ENCODE data around the gene CYP8B1.
"Not testable (repeated sequence)": the region's sequence is repeated elsewhere in the genome, so short reads cannot be mapped to it uniquely, and the experiment has no call there.

The CYP8B1 gene

DNA sequence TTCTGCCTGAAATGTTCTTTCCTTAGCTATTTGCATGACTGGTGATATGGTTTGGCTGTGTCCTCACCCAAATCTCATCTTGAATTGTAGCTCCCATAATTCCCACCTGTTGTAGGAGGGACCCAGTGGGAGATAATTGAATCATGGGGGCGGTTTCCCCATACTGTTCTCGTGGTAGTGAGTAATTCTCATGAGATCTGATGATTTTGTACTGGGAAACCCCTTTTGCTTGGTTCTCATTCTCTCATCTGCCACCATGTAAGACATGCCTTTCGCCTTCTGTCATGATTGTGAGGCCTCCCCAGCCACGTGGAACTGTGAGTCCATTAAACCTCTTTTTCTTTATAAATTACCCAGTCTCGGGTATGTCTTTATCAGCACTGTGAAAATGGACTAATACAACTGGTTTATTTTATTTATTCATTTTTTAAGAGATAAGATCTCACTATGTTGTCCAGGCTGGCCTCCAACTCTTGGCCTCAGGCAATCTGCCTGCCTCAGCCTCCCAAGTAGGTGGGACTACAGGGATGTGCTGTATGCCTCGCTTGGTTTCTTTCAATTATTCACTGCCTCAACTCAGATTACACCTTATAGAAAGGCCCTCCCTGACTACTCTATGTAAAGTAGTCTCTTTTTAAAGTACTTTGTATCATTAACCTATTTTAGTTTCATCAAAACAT lies 7.7 kb upstream of the CYP8B1 start:
- DNase-seq = not testable (repeated sequence)

DNA sequence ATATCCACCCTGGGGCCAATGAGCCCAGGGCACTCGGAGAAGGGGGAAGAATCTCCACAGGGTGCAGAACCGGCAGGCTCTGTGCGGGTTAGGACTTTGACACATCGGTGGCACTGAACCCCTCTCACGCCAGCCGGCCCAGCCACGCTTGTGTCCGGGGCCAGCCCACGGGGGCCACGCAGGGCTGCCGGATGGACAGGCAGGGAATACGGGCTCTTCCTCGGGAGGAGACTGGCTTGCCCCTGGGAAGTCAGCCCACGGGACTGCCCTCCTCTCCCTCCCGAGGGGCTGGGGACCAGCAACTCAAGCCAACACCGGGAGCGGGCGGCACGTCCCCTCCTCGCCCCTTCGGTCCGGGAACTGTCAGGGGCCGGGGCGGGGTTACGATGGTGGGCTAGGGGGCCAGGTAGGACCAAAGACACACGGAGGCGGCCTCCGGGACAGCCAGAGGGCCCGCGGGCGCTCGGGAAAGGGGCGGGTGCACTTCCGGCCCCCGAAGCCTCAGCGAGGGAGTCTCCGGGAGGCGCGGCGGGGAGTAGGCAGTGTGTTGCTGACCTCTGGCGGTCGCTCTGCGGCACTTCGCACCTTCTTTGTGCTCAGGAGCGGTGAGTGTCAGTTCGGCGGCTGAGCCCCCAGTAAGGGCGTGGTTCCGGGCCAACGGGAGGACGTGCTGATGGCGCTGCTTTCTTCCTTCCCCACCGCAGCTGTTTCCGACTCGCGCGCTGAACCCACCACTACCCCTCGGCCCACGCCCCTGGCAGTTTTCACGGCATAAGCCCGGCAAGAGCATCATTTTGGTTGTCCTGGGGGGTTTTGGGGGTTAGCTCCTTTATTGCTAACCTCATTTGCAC lies 5.1 kb upstream of the CYP8B1 start:
- DNase-seq = peak; percentile 84

- DNase-seq = no peak
Observed at GRCh38 chr3:42880183-42880582, 4.5 kb upstream of the CYP8B1 start.

- no peak for DNase-seq
Observed at GRCh38 chr3:42877881-42878280, 2.2 kb upstream of the CYP8B1 start.

DNA sequence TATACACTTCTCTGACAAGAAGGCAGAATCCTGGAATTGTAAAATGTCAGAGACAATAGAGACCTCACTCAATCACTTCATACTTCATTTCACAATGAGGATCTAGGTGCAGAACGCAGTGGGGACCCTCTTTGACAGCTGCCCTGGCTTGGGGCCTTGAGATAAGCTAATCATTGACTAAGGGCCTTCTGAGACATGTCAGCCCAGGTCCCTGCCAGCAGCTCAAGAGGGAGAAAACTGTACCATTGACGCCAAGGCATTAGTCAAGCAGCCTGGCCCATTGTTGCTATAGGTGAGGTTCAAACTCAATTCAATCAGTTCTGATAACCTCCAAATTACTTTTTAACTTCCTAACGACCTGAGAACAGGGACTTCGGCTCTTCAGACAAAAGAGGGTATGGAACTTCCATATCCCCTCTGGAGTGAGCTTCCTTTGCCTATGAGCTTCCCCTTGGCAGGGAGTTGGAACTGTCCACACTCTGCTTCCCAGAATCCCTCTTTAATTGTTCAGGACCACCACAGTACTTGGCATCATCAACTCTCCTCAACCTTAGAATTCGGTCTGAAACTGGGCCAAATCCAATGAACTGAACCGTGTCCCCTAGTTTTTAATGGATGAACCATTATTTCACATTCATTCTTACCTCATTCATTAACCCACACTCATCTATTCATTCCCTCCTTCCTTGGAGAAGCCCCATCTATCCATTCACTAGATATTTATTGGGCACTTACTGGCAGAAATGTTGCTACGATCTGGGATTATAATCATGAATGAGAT lies 1.5 kb upstream of the CYP8B1 start:
- DNase-seq = no peak

GRCh38 chr3:42876401-42876800 lies 722 bp upstream of the CYP8B1 start:
- no peak for DNase-seq

DNA sequence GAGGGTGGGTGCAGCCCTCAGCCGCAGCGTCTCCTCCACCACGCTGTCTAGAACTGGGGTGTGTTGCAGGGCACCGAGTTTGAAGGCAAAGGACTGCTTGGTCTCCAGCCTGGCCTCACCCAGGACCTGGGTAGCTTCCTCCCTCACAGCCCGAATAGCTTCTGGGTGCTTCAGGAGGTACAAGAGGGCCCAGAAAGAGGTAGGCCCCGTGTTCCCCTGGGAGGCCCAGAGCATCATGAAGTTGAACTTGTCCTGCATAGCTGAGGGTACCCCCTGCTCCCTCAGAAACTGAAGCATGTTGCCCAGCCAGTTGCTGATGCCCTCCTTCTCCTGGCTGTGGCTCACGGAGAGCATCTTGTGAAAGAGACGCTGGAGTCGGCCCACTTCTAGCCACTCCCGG lies 930 bp downstream of the CYP8B1 start:
- no peak for DNase-seq

DNA sequence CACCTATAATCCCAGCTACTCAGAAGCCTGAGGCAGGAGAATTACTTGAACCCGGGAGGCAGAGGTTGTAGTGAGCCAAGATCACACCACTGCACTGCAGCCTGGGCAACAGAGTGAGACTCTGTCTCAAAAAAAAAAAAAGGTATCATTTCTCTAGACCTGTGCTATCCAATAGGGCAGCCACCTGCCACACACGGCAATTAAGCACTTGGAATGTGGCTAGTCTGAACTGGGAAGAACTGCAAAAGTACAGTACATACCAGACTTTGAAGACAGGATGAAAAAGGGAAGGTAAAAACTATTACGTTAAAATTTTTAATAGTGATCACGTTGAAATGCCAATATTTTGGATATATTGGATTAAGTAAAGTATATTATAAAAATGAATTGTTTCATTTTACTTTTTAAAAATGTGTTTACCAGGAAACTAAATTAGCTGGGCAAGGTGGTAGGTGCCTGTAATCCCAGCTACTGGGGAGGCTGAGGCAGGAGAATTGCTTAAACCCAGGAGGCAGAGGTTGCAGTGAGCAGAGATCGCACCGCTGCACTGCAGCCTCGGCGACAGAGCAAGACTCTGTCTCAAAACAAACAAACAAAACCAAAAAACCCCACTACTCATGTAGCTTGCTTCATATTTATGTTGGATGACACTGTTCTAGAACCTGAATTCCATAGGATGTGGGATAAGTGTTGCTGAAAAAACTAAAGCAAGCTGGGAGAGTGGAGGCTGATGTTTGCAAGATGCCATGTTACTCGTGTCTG lies 2.3 kb downstream of the CYP8B1 start:
- DNase-seq = no peak

- no peak for DNase-seq
Observed at GRCh38 chr3:42872718-42873117, 3.0 kb downstream of the CYP8B1 start.

DNA sequence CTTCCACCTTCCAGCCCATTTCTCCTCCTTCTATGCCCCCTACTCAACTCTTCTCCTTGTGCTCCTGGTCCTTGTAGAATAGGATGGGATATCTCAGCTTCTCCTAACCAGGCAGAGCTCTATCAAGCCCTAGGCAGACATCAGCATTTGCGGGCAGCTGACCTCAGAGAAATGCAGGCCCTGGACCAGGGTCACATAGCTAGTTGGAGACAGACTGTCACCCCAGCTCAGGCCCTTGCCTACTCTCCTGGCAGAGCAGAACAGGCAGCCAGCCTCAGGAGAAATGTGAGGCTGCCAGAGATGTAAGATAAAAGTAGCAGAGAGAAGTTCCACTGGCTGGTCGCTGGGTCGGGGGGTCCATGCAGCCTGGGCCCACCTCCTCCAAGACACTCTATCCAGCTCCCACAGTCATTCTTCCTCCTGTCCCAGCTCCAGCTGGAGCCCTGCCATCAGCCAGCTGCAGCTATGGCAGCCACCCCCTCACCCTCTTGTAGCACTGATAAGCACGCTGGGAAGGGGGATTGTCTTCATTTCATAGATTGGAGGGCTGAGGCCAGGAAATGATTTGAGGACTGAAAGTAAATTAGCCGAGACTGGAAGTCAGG lies 4.0 kb downstream of the CYP8B1 start:
- DNase-seq = peak; percentile 69

DNA sequence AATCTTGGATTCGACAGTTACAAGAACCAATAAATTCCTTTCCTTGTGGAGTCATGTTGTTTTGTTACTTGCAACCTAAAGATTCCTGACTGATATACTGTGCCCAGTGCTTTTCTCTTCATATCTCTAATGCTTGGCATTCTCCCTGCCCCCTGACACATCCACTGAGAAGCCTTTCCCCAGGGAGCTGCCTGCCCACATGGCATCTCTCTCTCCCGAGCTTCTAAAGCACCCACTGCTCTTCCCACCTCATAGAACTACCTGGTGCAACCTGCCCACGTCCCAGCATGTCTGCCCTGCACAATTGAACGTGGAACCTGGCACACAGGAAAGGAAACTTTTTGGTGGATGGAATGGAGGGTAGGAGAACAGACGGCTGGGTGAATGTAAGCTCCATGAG lies 6.8 kb downstream of the CYP8B1 start:
- no peak for DNase-seq

DNA sequence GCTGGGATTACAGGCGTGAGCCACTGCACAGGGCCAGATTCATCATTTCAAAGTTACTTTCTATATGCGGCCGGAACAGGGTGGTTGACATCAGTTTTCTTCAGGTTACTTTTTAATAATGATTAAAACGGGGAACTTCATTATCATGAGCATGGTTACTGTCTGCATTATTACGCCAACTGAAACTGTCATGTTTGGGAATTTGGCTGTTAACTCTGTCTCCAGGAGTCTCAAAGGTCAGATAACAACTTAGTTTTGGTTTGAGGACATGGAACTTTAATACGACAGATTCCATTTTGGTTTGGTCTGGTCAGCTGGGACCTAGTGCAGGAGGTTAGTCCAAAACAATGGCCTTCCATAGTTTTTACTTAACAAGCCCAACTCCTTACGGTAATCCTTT lies 8.5 kb downstream of the CYP8B1 start:
- no peak for DNase-seq

DNA sequence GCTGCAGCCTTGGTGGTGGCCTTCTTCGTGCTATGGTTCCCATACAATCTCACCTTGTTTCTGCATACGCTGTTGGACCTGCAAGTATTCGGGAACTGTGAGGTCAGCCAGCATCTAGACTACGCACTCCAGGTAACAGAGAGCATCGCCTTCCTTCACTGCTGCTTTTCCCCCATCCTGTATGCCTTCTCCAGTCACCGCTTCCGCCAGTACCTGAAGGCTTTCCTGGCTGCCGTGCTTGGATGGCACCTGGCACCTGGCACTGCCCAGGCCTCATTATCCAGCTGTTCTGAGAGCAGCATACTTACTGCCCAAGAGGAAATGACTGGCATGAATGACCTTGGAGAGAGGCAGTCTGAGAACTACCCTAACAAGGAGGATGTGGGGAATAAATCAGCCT lies 10.4 kb downstream of the CYP8B1 start:
- DNase-seq = peak; percentile 73

DNA sequence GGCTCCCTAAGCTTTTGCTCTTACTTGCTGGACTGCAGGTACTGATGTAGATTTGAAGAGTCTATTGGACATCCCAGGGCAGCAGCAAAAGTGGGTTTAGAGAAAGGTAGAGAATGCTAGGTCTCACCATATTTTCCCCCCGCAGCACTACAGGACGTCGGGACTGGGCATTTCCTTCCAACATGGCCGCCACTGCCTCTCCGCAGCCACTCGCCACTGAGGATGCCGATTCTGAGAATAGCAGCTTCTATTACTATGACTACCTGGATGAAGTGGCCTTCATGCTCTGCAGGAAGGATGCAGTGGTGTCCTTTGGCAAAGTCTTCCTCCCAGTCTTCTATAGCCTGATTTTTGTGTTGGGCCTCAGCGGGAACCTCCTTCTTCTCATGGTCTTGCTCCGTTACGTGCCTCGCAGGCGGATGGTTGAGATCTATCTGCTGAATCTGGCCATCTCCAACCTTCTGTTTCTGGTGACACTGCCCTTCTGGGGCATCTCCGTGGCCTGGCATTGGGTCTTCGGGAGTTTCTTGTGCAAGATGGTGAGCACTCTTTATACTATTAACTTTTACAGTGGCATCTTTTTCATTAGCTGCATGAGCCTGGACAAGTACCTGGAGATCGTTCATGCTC lies 11.2 kb downstream of the CYP8B1 start:
- no peak for DNase-seq

DNA sequence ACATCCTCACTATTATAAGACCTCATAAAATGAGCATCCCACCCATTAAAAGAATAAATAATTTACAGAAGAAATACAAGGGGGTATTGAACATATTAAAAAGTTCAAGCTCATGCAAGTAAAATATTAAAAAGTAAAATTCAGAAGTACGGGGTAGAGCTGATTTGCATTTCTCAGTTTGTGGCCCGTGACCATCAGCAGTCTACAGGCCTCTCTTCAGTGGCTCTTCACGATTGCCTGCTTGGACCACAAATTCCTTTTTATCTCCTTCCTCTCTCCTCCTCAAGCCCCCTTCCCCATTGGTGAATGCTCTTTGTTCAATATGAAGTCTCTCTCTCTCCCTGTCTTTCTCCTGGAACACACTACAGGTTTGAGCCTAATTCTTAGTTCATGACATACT lies 19.1 kb downstream of the CYP8B1 start:
- DNase-seq = no peak

DNA sequence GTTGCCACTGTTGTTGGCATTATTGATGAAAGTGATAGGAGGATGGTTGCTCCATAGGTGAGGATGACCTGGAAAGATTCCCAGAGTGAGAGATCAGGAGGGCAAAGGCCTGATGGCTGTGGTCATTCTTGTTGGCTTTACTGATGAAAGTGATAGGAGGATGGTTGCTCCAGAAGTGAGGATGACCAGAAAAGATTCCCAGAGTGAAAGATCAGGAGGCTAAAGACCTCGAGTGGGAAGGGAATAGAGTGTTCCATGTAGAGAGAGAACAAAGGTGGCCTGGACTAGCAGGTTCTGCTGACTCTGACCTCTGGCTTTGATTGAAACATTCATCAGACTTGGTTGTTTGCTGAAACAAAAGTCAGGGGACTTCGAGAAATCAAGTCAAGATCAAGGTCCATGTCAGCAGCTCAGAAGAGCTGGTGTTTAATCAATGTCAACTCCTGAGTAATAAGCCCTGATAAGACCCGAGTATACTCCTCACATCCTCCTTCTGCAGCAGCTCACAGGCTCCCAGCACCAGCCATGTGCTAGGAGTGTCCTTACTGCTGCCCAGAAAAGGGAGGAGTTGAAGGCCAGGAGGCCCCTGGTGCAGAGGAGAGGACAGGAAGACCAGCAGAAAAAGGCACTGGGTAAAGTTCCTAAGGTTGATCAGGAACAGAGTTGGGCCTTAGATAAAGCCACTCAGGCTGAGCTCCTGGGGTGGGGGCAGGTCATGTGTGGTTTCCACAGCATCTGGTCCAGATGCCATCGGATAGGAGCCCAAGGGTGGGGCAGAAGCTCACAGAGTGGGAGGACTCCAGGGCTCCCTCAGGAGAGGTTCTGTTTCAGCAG lies 19.9 kb downstream of the CYP8B1 start:
- no peak for DNase-seq

- DNase-seq = no peak
Observed at GRCh38 chr3:42855219-42855546, 20.5 kb downstream of the CYP8B1 start.

DNA sequence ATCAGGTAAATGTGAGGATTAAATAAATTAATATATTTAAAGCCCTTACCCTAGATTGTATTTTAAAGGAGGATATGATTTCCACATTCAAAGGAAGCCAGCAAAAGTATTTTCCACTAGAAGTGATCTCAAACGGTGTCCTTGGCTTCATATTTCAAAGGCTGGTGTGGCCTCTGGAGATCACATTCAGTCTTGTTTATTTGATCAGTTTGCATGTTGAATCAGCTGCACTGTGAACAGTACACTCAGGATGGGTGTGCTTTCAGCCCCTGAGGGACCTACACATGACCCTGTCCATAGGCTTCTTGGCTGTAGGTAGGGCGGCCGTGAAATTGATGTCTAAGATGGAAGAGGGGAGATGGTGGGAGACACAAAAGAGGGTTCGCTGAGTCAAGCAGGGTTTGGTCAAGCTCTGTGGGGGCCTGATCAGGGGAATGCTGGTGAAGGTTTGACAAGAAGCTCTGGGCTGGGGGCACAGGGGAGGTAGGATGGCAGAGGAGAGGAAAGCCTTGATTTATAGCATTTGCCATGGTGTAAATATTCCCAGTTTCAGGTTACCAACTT lies 21.9 kb downstream of the CYP8B1 start:
- peak; percentile 88 for DNase-seq

DNA sequence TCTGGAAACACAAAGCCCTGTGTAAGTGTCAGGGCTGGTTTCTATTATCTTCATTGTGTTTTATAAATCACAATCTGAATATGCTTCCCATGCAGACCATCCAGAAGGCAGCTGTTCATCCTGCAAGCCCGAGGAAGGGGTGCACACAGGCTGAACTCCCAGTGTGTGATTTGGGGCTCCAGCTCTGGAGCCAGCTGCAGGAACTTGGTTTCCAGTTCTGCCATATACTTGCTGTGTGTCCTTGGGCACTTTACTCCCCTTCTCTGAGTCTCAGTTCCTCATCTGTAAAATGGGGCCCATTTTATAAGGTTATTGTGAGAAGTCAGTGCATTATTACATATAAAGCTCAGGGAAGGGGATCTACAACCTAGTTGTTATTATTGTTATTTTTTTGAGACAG lies 22.6 kb downstream of the CYP8B1 start:
- DNase-seq = no peak

DNA sequence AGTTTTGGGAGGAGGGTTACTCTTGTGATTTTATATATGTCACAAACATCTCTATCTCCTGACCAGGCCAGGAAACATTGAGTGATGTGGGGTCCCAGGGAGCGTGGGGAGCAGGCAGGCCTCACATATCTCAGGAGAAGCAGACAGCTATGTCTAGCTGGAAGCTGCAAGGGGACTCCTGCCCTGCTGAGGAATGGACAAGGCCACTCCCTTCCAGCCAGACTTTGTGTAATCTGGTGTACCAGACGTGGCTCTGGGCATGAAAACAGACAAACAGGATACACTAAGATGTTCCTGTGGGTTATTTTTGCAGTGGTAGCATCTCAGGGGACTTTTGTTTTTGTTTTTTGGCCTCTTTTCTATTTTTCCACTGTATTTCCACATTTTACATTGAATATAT lies 23.2 kb downstream of the CYP8B1 start:
- DNase-seq = no peak

Measured in NCI-H2029 (cell line).